HG02943 (cell line): ENCODE measurements around the gene EIF1AX.
"Not testable (repeated sequence)": the region's sequence is repeated elsewhere in the genome, so short reads cannot be mapped to it uniquely, and the experiment has no call there.

Experiments
- ATAC-seq: cut with Tn5 transposase; IDR thresholded peaks from one replicate; pipeline ENCODE4 v1.9.1; 2021; ENCODE audit warnings: mild to moderate bottlenecking, low read depth, moderate library complexity; ENCODE audit not compliant: unreplicated experiment

EIF1AX gene

DNA sequence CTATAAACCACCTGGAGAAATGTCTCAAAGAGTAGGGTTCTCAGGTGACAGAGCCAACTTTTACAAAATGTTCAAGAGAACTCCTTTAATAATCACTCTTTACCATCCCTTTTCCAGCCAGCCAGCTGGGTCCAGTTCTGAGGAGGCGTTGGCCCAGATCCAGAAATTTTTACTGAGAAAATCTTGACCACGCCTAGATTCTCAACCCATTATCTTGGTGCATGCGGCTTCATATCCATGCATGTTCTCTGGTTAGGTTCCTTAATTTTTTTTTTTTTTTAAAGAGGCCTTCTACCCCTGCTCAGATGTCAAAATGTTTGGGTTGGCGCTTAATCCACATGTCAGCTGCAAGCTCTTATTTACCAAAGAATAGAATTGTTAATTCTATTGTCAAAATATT is 13.0 kb downstream of the EIF1AX start:
- ATAC-seq: no peak

DNA sequence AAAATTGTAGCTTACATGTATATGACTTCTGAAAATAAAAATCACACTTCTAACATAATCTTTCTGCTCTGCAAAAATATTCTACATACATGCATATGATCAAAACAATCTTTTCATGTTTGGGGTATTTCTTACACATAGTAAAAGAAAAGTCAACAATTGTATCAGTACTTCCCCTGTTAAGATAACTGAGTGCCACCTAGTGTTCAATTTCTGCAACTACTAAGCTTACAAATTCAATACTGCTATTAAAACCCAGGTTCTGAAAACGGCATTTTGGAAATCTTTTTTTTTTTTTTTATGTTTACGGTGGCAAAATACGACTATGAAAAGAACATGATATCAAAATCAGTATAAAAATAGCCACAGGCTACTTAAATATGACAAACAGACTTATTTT is 14.2 kb downstream of the EIF1AX start:
- ATAC-seq: peak; percentile 64

DNA sequence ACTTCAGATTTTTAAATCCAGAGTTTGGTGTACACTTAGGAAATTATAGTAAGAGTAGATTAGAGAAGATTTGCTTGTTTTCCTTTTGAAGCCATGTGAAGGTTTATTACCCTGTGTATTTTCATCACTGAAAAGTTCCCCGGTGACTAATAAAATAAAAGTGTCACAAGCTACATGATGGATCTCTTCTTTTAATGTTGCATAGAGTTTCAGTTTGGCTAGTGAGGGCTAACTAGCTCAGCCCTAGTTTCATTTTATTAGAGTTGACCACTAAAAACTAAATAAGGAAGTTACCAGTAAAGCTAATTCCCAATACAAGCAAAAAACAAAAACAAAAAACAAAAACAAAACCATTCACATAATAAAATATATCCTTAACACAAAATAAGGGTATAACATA is 14.8 kb downstream of the EIF1AX start:
- ATAC-seq: not testable (repeated sequence)

DNA sequence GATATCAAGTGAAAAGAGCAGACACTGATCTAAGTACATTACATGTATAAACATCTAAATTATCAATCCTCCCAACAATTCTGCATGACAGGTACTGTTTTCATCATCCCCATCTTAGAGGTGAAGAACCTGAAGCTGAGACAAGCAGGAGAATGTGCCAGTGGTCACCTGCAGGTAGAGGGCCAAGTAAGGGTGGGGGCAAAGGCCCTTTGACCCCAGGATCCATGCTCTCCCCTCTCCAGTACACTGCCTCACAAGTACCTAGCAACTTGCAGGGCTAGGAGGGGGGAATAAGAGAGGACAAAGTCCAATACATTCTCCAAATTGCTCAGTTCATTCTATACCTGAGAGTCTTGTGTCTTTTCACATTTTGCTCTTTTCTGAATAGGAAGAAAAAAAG is 16.7 kb downstream of the EIF1AX start:
- no peak for ATAC-seq

DNA sequence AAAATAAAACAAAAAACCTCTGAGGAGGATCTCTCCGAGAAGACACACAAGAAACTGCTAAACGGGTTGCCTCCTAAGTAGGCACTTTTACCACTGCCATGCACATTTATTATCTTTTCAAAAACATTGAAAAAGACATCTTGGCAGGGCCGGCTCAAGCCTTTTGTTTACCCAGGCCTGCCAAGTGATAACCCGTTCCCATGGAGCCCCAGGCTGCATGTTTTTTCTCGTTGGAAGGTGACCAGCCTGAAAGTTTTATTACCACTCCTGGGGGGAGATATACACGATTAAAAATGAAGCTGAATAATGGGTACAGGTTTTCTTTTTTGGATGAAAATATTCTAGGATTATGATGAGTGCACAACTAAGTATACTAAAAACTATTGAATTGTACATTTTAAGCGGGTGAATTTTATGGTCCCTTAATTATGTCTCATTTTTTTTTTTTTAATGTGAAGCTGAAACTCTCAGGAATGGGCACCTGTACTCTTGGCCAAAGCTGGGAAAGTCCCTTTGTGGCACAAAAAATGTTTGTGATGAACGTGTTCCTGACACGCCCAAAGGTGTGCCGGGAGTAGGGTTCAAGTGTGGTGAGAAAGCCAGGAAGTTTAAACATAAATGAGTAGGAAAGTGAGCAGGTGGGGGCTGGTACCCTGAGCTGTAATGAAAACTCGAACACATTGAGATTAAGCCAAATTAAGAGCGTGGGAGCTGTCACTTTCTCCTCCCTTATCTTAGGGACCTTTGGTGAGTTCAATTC is 23.4 kb downstream of the EIF1AX start:
- ATAC-seq: no peak

DNA sequence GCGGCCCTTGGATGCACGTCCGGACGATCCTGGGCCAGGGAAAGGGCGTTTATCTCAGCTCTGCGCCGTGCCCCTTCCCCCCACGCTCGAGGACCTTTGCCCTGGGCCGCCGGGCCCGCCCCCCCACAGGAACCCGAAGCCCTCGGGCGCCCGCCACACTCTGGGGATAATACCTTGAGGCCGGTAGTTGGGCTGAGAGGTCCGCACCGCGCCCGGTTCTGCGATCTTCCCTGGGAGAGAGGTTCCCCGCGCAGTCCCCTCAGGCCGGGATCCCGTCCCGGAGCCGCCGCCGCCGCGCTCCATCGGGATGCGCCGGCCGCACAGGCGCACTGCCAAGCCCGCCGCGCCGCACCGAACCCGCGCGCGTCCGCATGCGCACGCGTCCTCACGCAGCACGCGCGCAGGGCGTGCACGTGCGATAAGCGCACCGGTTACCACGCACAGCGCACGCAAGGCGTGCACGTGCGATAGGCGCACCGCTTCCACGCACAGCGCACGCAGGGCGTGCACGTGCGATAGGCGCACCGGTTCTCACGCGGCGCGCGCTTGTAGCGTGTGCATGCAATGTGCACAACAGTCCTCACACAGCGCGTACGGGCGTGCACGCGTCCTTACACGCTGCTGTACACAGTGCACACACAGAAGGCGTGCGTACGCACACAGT is 24.9 kb downstream of the EIF1AX start, which contains the start of gene MAP7D2:
Gene MAP7D2 (minus strand): TSS at position 331 of the 664 bp plus-strand sequence. CDS start 28 bp downstream, at position 303.
- ATAC-seq: no peak

DNA sequence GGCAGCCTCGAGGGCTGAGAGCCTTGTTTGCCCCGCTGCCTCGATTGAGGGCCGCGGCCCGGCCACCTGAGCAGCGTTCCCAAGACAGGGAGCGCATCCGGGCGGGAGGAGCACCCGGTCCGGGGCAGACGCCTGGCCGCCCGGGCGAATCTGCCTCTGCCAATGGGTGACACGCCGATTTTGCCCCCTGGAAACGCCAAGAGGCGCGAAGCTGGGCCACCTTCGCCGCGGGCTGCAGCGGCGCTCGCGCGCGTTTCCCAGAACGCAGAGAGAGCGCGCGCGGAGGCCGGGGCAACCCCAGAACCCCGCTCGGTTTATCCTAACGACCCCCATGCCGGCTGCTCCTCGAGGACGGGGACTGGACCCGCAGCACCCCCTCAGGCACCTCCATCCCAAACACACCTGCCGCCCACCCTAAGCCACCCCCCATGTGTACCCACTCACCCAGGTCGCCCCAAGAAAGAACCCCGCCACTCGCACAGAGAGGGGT is 25.5 kb downstream of the EIF1AX start:
- no peak for ATAC-seq

DNA sequence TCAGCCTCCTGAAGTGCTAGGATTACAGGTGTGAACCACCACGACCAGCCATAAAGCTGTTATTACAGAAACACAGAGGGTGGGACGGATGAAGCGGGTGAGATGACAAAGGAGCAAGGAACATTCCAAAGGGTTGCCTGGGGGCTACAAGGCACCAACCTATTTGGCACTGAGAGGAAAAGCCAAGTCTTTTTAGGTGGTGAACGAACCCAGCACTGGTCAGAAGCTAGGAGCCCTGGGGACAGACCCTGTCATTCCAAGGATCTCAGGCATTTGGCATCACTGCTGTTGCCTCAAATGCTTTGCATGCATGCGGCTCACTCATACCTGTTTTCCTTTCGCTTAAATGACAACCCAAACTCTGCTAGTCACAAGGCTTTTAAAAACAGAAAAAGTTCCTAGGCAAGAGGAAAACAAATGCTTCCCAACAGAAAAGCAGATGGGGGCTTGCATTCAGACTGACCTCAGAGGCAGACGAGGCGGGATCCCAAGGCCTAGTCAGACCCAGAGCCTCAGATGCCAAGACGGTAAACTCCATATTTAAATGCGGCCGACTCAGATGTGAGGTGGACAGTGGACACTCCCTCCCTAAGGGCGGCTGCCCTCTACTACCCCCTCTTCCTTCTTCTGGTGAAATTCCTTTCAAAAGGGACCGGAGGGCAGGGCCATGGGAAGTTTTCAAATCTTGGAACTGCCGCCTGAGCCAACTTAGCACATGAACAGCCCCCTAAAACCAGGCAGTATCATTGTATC is 29.4 kb downstream of the EIF1AX start:
- ATAC-seq: no peak

DNA sequence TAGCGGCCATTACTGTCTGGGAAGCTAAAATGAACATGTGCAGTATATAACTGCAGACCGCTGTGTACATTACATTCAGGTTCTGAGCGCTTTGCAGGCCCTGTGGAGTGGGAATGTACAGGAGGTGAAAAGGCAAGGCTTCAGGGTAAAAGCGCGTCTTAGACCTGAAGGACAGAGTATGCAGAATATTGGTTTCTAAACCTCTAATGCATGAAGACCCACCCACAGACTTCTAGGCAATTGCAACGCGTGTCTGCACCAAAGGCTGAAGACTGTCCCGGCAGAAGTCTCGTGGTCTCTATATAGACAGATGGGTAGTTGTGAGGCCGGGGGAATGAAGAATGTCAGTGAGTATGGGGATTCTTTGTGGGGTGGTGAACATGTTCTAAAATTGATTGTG is 30.4 kb downstream of the EIF1AX start:
- ATAC-seq: no peak

DNA sequence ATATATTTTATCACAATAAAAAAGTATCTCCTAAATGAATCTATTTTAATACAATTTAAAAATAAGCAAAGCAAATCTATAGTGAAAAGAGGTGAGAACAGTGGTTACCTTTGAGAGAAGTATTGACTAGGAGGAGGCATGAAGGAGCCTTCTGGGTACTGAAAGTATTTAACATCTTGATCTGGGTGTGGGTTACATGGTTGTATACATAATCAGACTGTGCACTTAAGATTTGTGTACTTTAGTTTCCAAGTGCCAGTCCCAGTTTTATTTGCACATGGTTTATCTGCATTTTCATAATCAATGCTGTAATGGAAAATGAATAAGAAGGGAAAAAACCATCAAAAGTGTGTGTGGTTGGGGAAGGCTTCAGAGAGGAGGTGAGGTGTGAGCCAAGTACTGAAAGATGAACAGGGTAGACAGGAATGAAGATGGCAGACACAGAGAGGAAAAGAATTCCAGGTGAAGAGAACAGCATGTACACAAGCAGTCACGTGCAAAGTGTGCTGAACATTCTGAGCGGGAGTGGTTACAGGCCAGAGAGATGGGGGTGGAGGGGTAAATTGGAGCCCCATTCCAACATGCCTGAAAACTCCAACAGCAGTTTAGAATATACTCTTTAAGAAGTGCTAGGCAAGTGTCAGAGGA is 39.6 kb downstream of the EIF1AX start:
- no peak for ATAC-seq

DNA sequence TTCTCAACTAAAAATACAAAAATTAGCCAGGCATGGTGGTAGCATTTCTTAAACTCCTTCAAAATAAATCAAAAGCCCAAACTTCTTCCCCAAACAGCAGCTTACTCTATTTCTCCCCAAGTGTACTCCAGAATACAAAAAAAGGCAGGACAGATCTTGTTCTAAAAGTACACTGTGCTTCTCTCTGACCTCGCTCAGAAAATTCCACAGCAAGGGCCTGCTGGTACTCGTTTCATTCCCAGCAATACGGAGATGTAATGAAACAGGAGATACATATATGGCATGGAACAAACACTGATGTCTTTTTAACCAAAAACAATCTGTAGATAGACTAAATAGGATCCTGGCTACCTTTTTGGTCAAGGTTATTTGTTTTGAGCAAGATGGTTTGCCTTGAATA is 50.1 kb downstream of the EIF1AX start:
- ATAC-seq: no peak

DNA sequence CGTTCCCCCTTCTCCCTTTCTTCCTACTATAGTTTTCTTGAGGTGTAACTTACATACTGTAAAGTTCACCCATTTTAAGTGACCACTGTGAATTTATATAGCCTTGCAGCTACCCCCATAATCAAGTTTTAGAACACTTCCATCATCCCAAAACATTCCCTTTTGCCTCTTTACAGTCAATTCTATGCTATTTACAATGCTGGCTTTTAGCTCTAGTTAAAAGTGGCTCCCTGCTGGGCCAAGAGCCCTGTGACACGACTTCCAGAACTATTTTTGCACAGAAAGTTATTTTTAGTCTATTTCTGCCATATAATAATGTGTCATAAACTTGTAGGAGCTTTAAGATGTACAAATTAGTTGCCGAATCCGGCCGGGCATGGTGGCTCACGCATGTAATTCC is 51.8 kb downstream of the EIF1AX start:
- ATAC-seq: no peak

DNA sequence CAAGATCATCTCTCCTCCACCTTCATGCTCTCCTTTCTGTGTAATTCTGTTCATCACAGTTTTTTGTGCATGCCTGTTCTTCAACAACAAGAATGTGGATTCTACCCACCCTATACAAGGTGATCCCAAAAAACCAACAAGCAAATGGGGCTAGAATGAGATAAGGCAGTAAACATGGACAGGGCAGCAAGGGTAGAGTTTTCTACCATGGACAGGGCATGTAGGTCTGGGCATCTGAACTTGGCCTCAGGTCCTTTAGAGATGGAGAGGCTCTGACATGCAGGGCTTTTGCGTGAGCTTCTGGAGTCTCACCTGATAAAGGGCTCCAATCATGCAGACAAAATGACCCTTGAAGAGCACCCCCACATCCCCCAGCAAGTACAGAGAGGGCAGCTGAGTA is 61.4 kb downstream of the EIF1AX start:
- no peak for ATAC-seq
